NT2/D1 (cell line): ENCODE results near the gene SLC24A4.

Experiments
- SUZ12 ChIP-seq: IDR thresholded peaks from 2 replicates; pipeline ENCODE4 v1.6.1; 2011; ENCODE audit not compliant: insufficient read length, insufficient read depth; ENCODE audit errors: extremely low read depth
- YY1 ChIP-seq: IDR thresholded peaks from 2 replicates; pipeline ENCODE4 v1.6.1; 2011; ENCODE audit not compliant: insufficient read length, insufficient read depth
- ZNF274 ChIP-seq: IDR thresholded peaks from 2 replicates; pipeline ENCODE4 v1.6.1; 2011; ENCODE audit warnings: mild to moderate bottlenecking, low read depth, low read length

- no peak for TF ChIP-seq YY1
- no peak for TF ChIP-seq ZNF274
- TF ChIP-seq SUZ12: no peak
Measured at GRCh38 chr14:92310776-92311375, 12.1 kb upstream of the SLC24A4 start.
